Left kidney (tissue), 2 donors: Measurements from ENCODE around the gene CXCR5. TPM values are rescaled to one million over a fixed set of nuclear protein-coding genes. Genes with fewer than 3 reads are reported as not detected.

ENCODE experiments used
- DNase-seq: peaks from one replicate; pipeline ENCODE4 v3.0.0-alpha.2; 2013
- polyA plus RNA-seq: library from polyadenylated mRNA; unstranded; fragments of 120-200 nt; gene quantifications from one replicate; pipeline ENCODE4 v1.2.1, GENCODE V29; 2013; ENCODE audit not compliant: insufficient read length

Gene CXCR5
- polyA plus RNA-seq, 1 donor = not detected

DNA sequence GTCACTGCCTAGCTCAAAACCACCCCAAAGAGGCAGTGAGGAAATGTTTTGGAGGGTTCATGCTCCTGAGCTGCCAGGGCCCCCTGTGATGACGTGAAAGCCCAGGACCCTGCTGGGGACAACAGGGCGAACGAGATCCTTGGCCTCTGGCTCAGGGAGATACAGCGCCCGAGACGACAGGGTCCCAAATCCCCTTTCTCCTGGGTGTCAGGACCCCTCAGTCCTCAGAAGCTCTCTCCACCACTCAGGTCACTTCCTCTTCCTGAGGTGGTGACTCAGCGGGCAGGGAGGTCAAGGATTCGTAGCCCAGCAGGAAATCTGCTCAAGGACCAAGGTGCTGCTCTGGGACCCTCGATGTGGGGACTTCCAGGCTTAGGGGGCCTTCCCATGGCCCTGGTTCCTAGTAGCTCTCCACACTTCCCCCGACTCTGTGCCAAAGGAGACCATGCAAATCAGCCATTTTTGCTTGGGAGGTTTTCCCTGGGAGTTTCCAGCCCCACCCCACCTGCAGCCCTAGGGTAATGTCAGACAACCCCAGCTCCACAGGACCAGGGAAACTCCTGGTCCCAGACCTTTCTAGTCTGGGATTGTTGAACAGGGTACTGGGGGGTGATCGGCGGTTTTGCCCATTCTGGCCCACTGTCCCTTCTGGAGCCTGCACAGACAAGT, 29.2 kb downstream of the CXCR5 start:
- no peak for DNase-seq

DNA sequence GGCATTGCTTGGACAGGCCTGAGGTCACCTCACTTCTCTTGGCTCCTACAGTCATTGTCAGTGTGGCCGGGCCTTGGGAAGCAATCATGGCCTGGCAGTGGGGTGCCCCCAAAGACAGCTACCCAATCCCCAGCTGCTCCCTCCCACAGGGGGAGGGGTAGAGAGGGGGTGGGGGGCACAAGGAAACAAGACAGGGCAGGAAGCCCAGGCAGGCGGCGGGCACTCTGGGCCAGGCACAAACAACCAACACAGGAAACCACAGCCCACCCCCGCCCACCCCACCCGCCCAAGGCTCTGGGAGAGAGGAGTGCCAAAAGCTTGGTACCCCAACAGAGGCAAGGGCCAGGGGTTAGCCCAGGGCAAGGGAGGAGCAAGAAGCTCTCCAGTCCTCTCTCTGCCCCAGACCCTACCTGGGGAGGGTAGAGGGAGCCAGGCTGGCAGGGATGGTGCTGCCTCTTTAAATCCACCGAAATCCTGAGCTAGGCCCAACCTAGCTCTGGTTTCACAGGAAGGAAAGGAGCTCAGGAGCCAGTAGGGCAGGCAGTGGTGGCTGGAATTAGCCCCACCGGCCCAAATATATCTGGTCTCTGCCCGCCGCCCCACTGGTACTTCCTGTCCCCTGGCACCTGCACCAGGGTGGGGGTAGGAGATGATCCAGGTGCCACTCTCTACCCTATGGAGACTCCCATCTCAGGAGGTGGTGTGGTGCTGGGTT, 29.9 kb downstream of the CXCR5 start:
- DNase-seq = no peak

DNA sequence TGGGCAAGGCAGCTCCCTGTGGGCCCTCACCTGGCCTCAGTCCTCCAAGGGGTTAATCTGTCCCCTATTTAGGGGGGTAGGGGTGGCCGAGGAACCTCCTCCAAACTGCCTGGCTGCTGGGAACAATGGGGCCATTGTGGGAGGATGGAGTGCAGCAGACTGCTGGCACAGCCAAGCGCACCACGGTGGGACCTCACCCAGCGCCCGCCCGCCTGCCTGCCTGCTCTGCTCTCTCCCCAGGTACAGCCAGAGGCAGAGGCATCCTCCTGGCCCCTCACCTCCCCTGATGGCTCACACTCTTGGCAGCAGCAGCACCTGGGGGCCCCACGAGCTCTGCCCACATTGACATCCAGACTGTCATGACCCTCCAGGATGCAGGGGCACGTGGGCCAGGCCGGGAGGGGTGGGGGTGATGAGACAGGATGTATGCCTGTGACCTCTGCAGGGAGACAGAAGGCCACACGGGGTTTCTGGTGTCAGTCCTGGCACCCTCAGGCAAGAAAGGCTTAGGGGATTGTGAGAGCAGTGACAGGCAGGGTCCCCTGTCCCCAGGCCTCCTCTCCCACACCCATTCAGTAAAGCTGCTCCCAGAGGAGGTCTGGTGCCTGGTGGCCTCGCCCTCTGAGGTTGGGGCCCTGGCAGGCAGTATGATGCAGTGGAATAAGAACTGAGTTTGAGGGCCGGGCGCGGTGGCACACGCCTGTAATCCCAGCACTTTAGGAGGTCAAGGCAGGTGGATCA, 30.7 kb downstream of the CXCR5 start:
- DNase-seq = no peak

DNA sequence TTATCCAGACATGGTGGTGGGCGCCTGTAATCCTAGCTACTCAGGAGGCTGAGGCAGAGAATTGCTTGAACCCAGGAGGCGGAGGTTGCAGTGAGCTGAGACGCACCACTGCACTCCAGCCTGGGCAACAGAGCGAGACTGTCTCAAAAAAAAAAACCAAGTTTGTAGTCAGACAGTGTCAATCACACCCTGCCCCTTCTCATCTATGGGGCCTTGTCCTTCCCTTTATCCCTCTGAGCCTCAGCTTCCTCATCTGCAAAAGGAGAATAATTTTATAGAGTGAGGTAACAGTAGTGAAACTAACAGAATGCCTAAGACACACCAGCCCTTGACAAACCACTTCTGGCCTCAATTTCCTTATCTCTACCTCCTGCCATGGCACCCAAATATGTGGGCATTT, 31.3 kb downstream of the CXCR5 start:
- DNase-seq = no peak

DNA sequence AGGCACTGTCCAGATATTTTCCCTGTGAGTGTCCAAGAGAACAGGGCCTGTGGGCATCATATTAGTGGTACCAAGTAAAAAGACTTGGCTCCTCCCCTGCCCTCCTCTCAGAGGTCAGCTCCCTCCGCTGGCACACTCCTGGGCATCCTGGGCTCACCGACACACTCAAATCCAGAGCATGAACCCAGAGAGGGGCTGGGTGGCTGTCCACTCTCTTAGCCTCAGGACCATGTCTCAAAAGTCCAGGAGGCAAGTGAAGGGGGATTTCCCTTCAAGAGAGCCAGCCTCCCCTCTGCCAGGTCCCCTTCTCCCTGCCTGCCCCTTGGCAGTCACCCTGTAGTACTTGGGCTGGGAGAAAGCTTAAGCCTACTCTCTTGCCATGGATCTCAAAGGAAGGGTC, 31.7 kb downstream of the CXCR5 start:
- DNase-seq = no peak

DNA sequence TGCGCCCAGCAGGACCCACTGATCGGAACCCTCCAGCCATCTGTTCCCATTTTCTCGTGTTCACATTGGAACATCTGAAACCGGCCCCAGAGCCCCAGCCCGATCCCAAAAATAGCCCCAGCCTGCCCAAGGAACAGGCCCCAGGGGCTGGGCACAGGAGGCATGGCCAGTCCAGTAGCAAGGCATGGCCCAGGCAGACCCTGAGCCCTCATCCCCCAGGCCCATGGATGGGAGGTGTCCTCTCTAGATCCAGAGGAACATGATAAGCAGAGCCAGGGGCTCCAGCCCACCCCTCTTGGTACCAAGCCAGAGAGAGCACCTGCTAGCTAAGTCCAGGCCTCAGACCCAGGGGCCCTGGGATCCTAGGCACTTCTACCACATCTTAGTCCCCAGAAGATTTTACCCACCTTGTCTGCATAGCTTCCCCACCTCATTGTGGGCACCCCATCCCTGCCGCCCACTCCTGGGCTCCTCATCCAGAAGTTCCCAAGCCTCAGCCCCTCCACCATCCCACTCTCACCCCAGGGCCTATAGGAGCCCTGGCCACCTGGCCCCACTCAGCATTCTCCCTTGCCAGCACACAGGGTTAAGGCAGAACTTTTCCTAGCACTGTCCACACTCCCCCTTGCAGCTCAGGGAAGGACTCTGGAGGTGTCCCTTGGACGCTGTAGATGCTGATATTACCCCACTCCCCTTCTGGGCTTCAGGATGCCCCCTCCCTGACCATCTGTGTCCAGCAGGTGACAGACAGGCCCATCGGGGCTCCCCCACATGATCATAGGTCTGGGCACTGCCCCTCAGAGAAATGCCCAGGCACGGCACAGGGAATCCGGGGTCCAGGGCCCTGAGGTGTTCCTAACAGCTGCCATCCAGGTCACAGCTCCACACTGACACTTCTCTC, 32.5 kb downstream of the CXCR5 start:
- no peak for DNase-seq

DNA sequence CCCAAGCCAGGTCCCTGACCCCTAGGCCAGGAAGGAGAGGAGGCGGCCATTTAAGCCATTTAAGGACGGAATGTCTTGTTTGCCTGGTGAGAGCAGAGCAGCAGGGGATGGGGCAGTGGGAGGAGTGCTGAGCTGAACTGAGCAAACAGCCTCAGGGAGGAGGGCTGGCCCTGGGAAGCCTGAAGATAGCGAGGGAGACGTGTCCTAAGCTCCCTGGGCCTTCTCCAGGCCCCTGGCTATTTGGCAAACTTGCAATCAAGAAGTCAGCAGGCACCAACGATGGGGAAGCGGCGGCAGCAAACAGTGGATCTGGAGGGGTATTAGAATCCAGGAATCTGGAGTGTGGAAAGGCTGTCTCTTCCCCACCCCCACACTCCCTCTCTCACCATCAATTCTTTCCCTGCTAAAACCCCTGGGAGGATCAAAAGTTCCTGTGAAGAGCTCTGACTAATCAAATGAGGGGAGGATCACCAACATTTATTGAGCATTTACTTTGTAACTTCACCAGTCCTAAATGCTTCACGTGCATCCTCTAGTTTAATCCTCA, 33.2 kb downstream of the CXCR5 start:
- DNase-seq = no peak

DNA sequence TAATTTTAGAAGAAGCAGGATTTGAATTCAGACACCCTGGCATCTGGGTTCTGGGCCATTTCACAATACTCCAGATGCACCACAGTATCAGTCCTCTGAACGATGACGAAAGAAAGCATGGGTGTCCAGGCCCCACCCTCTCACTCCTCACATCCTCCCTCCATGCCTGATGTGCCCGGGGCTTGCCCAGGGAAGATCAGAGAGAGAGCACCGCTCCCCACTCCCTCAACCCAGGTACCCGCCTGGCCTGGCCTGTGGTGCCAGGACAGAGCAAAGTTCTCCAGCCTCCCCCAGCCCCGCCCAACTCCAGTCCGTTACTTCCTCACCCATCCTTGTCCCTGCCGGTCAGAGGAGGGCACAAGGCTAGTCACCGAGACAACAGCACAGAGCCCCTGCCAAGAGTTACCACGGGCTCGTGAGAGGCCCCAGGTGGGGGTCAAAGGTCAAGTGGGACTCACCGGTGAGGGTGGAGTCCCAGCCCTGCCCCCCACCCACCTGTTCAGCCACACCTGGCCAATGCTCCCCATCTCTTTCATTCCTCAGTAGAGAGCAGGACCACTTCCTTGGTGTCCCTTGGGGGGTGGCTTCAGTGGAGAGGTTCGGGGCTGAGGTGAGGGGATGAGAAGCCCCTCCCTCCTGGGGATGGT, 33.9 kb downstream of the CXCR5 start:
- DNase-seq = no peak

DNA sequence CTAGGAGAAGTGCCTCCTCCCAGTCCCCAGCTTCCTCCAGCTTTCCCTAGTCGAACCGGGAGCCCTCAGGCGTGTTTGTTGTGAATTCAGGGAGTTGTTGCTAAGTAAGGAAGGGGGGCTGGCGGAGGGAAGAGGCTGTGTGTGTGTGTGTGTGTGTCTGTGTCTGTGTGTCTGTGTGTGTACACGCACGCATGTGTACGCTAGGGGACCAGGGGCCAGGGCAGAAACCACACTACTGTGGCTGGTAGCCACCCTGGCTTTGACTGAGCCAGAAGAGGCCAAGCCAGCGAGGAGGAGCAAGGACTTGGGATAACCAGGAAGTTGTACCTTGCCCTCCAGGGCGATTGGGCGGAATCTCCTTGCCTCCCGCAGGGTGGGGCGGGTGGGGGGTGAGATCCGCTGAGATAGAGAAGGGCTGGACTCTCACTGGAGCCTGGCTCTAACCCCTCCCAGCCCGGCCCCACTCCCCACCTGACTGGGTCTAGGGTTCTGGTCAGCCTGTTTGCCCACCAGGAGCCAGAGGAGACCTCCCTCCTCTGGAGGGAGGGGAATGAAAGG, 34.5 kb downstream of the CXCR5 start:
- DNase-seq = peak; percentile 87

DNA sequence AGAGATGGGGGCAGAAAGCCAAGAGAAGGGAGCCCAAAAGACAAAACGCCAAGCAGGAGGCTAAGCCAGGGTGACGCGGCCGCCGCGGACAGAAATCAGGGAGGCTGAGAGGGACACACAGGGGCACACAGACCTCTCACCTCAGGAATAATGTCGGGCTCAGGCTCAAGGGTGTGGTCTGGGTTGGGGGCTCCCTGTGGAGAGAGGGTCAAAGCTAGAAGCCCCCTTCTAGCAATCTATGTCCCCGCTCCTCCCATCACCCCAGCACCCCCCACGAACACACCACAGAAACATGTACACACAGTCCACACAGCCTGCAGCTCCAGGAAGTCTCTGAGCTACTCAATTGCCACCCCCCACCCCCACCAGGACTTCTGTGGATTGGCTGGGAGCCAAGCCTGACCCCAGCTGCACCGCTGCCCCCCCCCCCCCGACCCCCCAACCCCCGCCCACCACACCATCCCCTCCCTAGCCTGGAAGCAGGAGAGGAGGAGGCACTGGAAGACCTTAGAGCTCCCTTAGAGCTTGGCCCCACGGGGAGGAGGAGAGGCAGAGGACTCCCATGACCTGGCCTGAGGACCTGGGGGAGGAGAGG, 35.1 kb downstream of the CXCR5 start:
- no peak for DNase-seq

DNA sequence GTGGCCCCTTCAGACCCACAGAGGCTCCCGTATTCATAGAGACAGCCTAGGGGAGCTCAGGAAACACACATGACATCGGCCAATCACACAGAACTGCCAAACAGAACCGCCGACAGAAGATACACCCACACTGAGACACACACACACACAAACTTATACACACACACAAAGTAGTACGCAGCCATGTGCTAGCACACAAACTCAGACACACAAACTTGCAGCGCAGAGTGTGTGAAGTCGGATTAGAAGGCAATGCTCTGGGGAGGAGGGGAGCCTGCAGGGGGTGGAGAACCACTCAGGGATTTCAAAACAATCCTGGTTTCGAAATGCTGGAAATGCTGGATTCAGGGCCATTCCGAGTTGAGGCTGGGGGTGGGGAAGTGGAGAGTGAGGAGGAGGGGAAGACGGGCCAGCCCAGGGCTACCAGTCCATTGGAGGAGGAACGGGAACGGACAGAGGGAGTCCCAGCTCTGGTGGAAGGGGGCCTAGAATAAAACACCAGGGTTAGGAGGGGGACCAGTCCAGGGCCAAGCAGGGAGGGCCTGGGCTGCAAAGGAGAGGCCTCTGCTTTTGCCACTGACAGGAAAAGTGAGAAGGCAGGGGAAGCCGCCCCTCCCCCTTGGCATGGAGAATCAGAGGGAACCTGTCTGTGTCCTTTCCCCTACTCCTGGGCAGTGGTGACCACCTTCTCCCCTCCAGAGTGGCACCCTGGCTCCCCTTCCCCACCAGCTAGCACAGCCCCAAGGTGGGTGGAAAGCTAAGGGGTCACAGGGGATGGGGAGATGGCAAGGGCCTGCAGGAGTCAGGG, 37.6 kb downstream of the CXCR5 start:
- no peak for DNase-seq

DNA sequence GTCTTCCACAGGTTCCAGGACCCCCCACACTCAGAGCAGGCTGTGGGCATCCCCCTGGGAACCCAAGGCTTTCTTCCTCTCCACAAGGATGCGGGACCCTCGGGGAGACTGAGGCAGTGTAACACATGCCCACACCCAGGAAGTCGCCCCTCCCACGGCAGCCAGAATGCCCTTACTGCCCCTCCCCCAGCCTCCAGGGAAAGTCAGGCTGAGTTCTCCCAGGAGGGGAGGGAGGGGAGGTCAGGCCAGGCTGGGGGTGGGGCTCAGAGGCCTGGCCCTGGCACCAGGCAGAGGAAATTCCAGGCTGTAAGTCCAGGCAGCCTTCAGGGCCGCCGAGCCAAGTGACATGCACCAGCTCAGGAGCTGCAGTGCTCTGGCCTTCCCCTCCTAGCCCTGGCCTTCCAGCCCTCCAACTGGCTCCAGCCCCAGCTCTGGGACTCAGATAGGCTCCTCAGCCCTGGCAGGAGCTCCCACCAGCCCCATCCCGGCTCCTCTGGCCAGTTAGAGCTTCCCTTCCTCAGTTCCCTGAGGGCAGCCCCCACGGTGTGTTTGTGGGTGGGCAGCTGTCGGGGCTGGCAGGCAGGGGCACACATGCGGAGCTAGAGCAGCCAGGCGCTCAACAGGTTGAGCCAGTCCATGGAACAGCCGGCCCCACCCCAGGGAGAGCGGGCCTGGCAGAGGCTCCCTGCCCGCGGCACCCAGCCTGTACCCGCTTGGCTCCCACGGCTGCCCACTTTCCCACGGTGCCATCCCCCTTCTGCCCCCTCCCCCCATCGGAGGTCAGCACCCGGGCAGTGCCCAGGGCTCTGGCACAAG, 38.4 kb downstream of the CXCR5 start:
- DNase-seq = no peak

DNA sequence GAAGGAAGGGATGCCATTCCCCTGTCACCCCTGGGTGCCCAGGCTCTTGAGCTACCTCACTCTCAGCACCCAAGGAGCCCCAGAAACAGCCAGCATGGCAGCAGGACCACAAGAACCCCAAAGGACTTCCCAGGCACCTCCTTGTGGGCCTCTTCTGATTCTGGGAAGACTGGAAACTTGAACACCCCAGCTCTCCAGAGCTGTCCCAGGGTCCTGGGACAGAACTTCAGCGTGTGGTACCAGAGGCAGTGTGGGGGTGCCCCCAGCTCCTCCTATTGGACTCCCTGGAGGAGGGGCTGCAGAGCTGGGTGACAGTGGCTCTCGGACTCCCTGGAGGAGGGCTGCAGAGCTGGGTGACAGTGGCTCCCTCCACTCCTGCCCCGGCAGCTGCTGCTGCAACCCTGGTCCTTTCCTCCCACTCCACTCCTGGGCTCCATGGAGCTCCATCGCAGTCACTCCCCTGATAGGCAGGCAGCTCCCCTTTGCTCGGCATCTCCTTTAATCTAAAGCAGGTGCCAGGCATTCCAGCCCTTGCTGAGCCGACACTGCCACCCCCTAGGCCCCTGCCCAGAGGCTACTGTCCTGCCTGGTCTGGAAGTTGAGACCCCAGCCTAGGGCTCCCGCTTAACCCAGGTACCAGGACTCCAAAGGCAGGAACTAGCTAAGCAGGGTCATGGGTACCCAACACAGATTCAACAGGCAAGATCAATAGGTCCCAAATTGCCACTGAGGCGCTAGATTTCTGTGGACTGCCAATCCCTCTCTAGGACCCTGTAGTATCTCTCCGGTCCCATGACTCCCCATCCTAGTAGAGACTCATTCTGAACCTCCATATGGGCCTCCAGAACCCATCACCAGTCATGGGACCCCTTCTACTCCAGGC, 39.3 kb downstream of the CXCR5 start:
- no peak for DNase-seq

DNA sequence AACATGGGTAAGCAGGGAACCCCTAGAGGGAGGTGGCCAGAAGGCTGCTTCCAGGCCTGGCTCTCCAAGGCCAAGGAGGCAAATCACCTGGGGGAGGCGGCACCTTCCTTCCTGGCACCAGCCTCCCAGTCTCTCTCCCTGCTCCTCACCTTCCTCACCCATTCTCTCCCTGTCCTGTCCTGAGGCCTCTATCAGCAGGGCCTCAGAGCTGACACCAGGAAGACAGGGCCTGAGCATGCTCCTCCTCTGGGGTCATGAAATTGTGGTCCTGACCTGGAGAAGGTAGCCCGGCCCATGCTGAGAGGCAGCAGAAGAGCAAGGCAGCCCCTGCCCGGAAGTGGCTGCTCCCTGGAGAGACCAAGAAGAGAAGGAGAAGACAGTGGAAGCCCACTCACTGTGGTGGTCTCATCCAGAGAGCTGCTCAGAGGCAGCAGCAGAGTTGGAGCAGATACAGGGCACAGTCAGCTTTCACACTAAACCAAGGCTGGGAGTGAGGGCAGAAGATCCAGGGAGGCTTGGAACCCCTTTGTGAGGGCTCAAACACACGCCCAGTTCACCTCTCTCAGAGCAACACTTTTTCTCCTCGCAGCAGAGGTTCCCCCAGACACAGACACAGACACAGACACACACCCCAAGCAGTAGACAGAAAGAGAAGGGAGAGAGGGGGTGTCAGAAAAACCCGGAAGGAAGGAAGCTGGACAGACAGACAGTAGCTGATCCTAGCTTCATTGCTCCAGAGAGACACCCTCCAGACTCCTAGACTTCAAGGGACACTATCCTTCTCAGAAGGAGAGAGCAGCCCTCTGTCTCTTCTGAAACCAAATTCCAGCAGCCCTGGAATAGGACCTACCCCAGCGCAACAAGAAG, 40.3 kb downstream of the CXCR5 start:
- no peak for DNase-seq

DNA sequence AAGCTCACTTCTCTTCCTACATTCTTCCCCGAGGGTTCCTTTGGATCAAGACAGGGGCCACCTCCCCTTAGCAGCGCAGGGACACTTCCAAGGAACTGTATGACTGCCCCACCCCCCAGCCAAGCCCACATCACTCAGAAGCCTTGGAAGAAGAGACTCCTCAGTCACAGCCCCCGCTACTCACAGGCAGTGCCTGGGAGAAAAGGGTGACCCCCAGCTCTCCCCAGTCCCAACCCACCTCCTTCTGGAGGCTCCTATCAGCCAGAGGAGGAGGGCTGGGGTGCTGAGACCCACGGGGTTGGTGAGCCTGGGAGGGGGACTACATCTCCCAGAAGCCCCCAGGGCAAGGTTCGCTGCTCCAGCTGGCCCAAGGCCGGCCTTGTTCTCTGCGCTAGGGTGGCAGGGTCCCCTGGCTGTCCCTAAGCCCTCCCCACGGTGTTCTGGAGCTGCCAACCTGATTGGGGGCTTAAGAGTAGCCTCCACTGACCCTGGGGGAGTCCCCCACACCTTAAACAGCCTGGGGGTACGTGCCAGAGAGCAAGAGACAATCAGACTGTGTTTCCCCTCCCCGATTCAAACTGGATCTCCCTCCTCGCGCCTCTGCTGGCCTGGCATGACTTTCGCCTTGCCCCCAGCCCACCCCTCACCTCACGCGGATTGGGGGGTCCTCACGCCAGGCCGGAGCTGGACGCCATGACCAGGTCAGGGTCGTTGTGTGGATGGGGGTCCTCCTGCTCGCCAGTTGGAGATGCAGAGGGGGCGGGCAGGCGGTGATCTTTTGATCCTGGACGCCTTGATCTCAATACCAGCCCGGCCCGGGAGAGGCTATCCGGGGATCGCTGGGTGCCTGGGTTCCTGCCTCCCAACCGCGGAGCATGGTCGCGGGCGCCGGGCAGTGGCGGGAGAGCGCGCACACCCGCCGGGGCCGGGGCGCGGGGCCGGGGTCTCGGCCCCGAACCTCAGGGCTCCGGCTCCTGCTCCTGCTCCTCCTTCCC, 41.2 kb downstream of the CXCR5 start:
- no peak for DNase-seq
